RWPE2 (cell line): ENCODE measurements around the gene TMEM132E.

ENCODE experiments used
- ATAC-seq: fragments of 200-7000 bp; cut with Tn5 transposase; 3 replicates; pipeline ENCODE4 v1.9.1; 2021; ENCODE audit warnings: low read depth
- DNase-seq: peaks from one replicate; pipeline ENCODE4 v3.0.0-alpha.2; 2020; ENCODE audit warnings: low spot score
- H3K27ac ChIP-seq: fragments of 450-650 bp; 2 replicates; pipeline ENCODE4 v1.5.1; 2017; ENCODE audit warnings: mild to moderate bottlenecking; ENCODE audit not compliant: poor library complexity, severe bottlenecking
- H3K27me3 ChIP-seq: fragments of 250-450 bp; sonication (Bioruptor Pico); 2 replicates; pipeline ENCODE4 v1.5.1; 2021; ENCODE audit warnings: mild to moderate bottlenecking, moderate library complexity; ENCODE audit not compliant: insufficient read depth, poor library complexity, severe bottlenecking
- H3K36me3 ChIP-seq: fragments of 250-450 bp; sonication (Bioruptor Pico); 2 replicates; pipeline ENCODE4 v1.5.1; 2020; ENCODE audit warnings: low read depth, mild to moderate bottlenecking, moderate library complexity
- H3K4me1 ChIP-seq: fragments of 250-450 bp; sonication (Bioruptor Pico); 2 replicates; pipeline ENCODE4 v1.5.1; 2021; ENCODE audit warnings: mild to moderate bottlenecking, moderate library complexity; ENCODE audit not compliant: insufficient read depth, poor library complexity, severe bottlenecking
- H3K4me3 ChIP-seq: fragments of 250-450 bp; sonication (Bioruptor Pico); 2 replicates; pipeline ENCODE4 v1.5.1; 2021; ENCODE audit warnings: mild to moderate bottlenecking, moderate library complexity; ENCODE audit not compliant: severe bottlenecking
- H3K9me3 ChIP-seq: fragments of 250-450 bp; sonication (Bioruptor Pico); 2 replicates; pipeline ENCODE4 v1.5.1; 2021; ENCODE audit warnings: mild to moderate bottlenecking, moderate library complexity; ENCODE audit not compliant: severe bottlenecking
- CTCF ChIP-seq: fragments of 450-650 bp; IDR thresholded peaks from one replicate; pipeline ENCODE4 v1.5.1; 2017; ENCODE audit warnings: mild to moderate bottlenecking, moderate library complexity; ENCODE audit not compliant: poor library complexity, severe bottlenecking

TMEM132E gene

GRCh38 chr17:34641368-34641767 is 62.0 kb downstream of the TMEM132E start:
- TF ChIP-seq CTCF = no peak
- H3K9me3 ChIP-seq = no peaks in the 10 kb centered on the region
- H3K4me1 ChIP-seq = no peaks in the 10 kb centered on the region
- H3K27ac ChIP-seq = no peak overlapping the region
- H3K27me3 ChIP-seq = peaks cover 32% of the 10 kb centered on the region
- H3K36me3 ChIP-seq = no peaks in the 10 kb centered on the region
- ATAC-seq (no peak), DNase-seq (no peak)
- no peak overlapping the region for H3K4me3 ChIP-seq

- ATAC-seq (no peak), DNase-seq (no peak)
- no peak for TF ChIP-seq CTCF
- Histone ChIP-seq H3K27ac (no peak overlapping the region), H3K9me3 (no peaks in the 10 kb centered on the region), H3K36me3 (no peaks in the 10 kb centered on the region), H3K4me1 (no peaks in the 10 kb centered on the region), H3K4me3 (no peak overlapping the region), H3K27me3 (no peaks in the 10 kb centered on the region)
Measured at GRCh38 chr17:34644941-34645550, 65.7 kb downstream of the TMEM132E start.

- DNase-seq (no peak), ATAC-seq (no peak)
- no peaks in the 10 kb centered on the region for H3K27me3 ChIP-seq
- H3K9me3 ChIP-seq = no peaks in the 10 kb centered on the region
- no peaks in the 10 kb centered on the region for H3K36me3 ChIP-seq
- no peak overlapping the region for H3K4me3 ChIP-seq
- no peak overlapping the region for H3K27ac ChIP-seq
- TF ChIP-seq CTCF = no peak
- H3K4me1 ChIP-seq = no peaks in the 10 kb centered on the region
Measured at GRCh38 chr17:34645594-34645993, 66.2 kb downstream of the TMEM132E start.

GRCh38 chr17:34647511-34647910 is 68.1 kb downstream of the TMEM132E start:
- H3K4me1 ChIP-seq = no peaks in the 10 kb centered on the region
- DNase-seq (no peak), ATAC-seq (no peak)
- H3K4me3 ChIP-seq = no peak overlapping the region
- TF ChIP-seq CTCF = no peak
- no peaks in the 10 kb centered on the region for H3K36me3 ChIP-seq
- H3K27me3 ChIP-seq = no peaks in the 10 kb centered on the region
- no peak overlapping the region for H3K27ac ChIP-seq
- no peaks in the 10 kb centered on the region for H3K9me3 ChIP-seq

GRCh38 chr17:34650051-34650750 is 70.8 kb downstream of the TMEM132E start:
- no peaks in the 10 kb centered on the region for H3K36me3 ChIP-seq
- no peaks in the 10 kb centered on the region for H3K4me1 ChIP-seq
- H3K27ac ChIP-seq = no peak overlapping the region

More at GRCh38 chr17:34650051-34650750, 70.8 kb downstream of the TMEM132E start:
- Histone ChIP-seq H3K4me3 (no peak overlapping the region), H3K27me3 (no peaks in the 10 kb centered on the region), H3K9me3 (no peaks in the 10 kb centered on the region)
- DNase-seq (no peak), ATAC-seq (no peak)
- TF ChIP-seq CTCF = no peak
